HFF-Myc (cell line): ENCODE data around the gene MYOF.
"Not testable (repeated sequence)": the region's sequence is repeated elsewhere in the genome, so short reads cannot be mapped to it uniquely, and the experiment has no call there.

ENCODE experiments used
- DNase-seq: peaks from one replicate; pipeline ENCODE4 v3.0.0-alpha.2; 2011; ENCODE audit warnings: low read depth; ENCODE audit errors: extremely low read depth
- H3K4me3 ChIP-seq: replicated peaks from 2 replicates; pipeline ENCODE4 v1.5.1; 2011; ENCODE audit warnings: low read depth, mild to moderate bottlenecking, control low read depth, low read length
- CTCF ChIP-seq: IDR thresholded peaks from 2 replicates; pipeline ENCODE4 v1.5.1; 2012; ENCODE audit warnings: mild to moderate bottlenecking, low read depth, low read length, control low read depth; ENCODE audit errors: missing control alignments

MYOF gene

GRCh38 chr10:93447970-93448369 lies 34.2 kb downstream of the MYOF start:
- TF ChIP-seq CTCF = no peak
- DNase-seq = no peak
- no peak overlapping the region for H3K4me3 ChIP-seq

GRCh38 chr10:93447019-93447418 lies 35.1 kb downstream of the MYOF start:
- DNase-seq = no peak
- TF ChIP-seq CTCF = no peak
- no peak overlapping the region for H3K4me3 ChIP-seq

GRCh38 chr10:93445978-93446720 lies 36.0 kb downstream of the MYOF start:
- TF ChIP-seq CTCF = no peak
- H3K4me3 ChIP-seq = no peak overlapping the region
- no peak for DNase-seq

- DNase-seq = peak; percentile 92
- no peak for TF ChIP-seq CTCF
- H3K4me3 ChIP-seq = no peak overlapping the region
These were observed 36.8 kb downstream of the MYOF start for GRCh38 chr10:93445097-93445960.

- DNase-seq = no peak
- H3K4me3 ChIP-seq = no peak overlapping the region
- no peak for TF ChIP-seq CTCF
These were observed 38.7 kb downstream of the MYOF start for GRCh38 chr10:93443481-93443880.

GRCh38 chr10:93442721-93443120 lies 39.4 kb downstream of the MYOF start:
- not testable (repeated sequence) for H3K4me3 ChIP-seq, DNase-seq

- no peak for TF ChIP-seq CTCF
- no peak overlapping the region for H3K4me3 ChIP-seq
- DNase-seq = no peak
These were observed 41.5 kb downstream of the MYOF start for GRCh38 chr10:93440591-93441091.
